Dermis blood vessel endothelial cell (primary cell): ENCODE data around the gene TMEM132E. TPM values are rescaled to one million over a fixed set of nuclear protein-coding genes. Genes with fewer than 3 reads are reported as not detected.

ENCODE experiments used
- DNase-seq: peaks from one replicate; pipeline ENCODE4 v3.0.0; 2010
- total RNA-seq: library from RNA; depleted of rRNA; stranded (reverse); fragments of >200 nt; gene quantifications from 2 replicates; pipeline ENCODE4 v1.2.3, GENCODE V29; 2014

Gene TMEM132E
- total RNA-seq, 1 donor from 2014 or later, result not detected

GRCh38 chr17:34634551-34635160 lies 55.3 kb downstream of the TMEM132E start:
- no peak for DNase-seq

DNA sequence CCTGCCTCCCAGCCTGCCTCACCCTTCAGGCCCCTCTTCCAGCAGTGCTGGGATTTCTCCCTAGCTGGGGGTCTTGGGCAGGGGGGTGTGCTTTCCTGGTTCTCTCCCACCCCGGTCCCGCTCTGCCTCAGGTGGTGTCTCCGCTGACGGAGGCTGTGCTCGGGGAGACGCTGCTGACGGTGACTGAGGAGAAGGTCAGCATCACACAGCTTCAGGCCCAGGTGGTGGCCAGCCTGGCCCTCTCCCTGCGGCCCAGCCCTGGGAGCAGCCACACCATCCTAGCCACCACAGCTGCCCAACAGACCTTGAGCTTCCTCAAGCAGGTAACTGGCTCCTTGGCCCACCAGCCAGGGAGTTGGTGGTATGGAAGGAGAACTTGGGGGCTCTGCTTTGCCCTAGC lies 56.5 kb downstream of the TMEM132E start:
- DNase-seq, result no peak

DNA sequence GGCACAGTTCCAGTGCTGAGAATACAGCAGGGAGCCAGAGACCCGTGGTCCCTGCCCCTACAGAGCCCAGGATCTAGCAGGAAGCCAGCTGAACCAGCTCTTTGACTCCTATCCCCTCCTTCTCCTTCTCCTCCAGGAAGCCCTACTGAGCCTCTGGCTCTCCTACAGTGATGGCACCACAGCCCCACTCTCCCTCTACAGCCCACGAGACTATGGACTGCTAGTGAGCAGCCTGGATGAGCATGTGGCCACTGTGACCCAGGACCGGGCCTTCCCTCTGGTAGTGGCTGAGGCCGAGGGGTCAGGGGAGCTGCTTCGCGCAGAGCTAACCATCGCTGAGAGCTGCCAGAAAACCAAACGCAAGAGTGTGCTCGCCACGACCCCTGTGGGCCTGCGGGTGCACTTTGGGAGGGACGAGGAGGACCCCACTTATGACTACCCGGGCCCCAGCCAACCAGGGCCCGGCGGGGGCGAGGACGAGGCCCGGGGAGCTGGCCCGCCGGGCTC lies 57.7 kb downstream of the TMEM132E start:
- no peak for DNase-seq

DNA sequence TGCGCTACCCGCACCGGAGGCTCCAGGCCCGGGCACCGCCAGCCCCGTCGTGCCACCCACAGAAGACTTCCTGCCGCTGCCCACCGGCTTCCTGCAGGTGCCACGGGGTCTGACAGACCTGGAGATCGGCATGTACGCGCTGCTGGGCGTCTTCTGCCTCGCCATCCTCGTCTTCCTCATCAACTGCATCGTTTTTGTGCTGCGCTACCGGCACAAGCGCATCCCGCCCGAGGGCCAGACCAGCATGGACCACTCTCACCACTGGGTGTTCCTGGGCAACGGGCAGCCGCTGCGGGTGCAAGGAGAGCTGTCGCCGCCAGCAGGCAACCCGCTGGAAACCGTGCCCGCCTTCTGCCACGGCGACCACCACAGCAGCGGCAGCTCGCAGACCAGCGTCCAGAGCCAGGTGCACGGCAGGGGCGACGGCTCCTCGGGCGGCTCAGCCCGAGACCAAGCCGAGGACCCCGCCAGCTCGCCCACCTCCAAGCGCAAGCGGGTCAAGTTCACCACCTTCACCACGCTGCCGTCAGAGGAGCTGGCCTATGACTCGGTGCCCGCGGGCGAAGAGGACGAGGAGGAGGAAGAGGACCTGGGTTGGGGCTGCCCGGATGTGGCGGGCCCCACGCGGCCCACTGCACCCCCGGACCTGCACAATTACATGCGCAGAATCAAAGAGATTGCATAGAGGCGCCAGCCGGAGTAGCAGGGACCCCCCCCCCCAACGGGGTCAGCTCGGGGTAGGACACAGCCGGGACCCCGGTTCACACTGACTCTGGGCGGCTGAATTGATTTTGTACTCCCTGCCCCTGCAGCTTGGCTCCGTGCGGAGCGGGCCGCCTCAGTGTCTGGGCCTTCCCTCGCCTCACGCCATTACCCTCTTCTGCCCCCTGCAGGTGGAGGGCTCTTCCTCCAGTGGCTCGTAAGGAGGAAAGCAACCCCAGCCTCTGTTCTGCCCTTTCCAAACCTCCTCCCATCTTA lies 58.5 kb downstream of the TMEM132E start:
- DNase-seq, result peak; percentile 86

GRCh38 chr17:34638526-34639260 lies 59.3 kb downstream of the TMEM132E start:
- no peak for DNase-seq

- DNase-seq, result no peak
Observed at GRCh38 chr17:34639706-34640425, 60.5 kb downstream of the TMEM132E start.

DNA sequence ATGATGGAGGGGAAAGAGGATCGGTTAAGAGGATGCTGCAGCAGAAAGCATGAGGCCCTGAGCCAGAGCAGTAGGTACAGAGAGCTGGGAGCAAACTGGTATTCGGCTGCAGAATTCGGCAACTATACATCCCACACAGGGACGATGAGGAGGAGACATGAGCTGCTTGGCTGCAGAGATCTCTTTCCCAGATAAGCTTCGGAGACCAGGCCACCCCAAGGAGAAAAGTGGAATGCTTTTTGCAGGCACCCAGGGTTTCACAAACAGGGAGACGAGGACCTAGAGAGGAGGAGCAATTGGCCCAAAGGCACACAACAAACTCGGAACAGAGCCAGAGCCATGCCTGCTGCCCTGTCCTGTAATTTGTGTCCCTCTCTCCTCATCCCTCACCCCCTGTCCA lies 62.0 kb downstream of the TMEM132E start:
- DNase-seq, result no peak

DNA sequence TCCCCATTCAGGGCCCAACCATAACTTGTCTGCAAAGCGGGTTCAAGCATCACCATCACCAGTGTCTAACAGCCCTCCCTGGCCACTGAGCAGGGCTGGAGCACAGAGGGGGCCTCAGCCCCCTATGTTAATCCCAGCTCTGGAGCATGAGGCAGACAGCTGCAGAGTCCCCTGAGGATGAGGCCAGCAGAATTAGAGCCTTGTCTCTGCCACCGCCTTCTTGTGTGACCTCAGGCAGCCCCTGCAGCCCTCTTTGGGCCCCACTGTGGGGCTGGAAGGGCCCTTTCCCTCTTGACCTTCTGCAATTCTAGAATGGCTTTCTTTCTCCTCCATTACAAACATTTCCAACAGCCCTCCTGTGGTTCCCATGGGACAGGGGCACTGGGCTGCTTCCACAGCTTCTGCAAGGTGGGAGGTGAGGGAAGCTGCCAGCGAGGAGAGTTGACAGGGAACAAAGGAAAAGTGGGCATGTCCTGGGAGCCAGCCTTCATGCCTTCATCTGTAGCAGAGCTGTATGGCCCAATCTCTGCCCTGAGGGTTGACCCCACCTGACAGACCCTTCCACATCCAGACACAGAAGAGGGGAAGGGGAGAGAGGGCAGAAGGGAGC lies 65.7 kb downstream of the TMEM132E start:
- DNase-seq, result no peak

DNA sequence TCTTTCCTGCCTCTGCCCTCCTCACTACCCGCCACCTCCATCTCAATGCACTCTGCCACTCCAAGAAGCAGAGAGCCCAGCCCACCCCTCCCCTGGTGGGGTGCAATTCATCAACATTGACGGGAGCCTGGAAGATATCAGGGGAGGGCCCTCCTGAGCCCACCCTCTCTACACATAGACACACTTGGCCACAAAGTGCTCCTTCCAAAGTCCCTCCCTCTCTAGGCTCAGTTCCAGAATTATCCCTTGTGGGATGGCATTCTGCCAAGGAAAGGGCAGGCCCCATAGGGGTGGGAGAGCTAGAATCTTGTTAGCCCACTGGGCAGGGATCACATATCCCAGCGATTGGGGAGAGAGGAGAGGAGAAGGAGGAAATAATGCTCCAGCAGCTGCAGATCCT lies 66.2 kb downstream of the TMEM132E start:
- DNase-seq, result no peak

DNA sequence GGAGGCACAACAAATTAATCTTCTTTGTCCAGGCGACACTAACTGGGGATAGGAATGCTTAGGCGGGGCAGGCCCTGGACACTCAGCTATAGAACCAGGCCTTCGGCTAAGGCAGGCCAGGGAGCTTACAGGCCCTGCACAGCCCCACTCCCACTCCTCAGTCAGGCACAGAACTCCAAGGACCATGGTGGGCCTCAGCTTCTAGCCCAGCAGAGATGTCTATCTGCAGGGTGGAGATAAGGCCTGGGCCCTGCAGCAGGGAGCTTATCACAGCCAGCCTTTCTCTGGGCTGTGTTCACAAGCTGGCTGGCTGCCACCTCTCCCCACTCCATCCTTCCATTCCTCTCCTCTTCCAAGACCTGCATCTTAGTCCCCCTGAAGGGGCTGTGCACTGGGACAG lies 68.1 kb downstream of the TMEM132E start:
- DNase-seq, result no peak

DNA sequence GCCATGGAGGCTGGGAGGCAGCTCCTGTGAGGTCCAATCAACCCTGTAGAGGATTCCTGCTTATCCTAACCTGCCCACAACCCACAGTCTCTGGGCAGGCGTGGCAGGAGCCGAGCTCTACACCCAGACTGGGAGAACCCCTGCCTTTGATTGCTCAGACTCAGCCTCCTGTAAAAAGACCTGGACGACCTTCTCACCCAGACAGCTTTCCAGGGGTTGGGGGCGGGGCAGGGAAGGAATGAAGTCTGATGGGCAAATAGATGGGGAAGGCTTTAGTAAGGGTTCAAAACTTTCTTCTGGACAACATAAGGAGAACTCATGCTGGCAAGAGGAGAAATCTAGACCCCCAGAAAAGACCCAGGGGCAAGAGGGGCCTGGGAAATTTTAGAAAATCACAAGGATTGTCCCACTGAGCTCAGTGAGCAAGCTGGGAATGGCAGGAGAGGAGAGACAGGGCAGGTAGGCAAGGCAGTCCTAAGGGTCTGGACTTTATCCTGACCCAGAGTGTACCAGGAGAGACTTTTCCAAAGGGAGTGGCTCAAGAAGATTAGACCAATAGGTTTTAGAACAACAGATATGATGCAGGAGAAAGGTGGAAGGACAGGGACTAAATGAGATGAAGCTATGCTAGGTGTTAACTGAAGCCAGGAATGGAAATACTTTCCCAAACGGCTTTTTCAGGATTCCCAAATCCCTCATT lies 70.8 kb downstream of the TMEM132E start:
- no peak for DNase-seq

- DNase-seq, result no peak
Observed at GRCh38 chr17:34651402-34651811, 72.0 kb downstream of the TMEM132E start.

GRCh38 chr17:34652021-34652555 lies 72.7 kb downstream of the TMEM132E start:
- no peak for DNase-seq

DNA sequence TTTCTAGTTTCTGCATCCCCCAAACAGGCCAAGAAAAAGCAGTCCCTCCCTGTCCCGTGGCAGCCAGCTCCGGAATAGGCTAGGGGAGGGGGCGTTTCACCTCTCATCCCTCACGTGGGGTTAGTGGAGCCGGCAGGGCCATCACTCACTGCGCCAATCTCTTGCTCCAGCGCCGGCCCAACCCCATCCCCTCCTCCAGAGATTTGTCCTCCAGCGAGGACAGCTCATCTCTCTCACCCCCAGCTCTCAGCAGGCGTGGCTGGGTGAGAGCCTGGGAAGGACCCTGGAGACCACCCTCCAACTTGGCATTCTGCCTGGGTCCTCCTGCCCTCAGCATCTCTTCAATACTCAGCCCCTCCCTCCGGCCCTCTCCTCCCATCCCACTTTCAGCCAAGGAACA lies 74.1 kb downstream of the TMEM132E start:
- DNase-seq, result no peak

- no peak for DNase-seq
Observed at GRCh38 chr17:34654276-34654880, 75.0 kb downstream of the TMEM132E start.

- no peak for DNase-seq
Observed at GRCh38 chr17:34654881-34655276, 75.5 kb downstream of the TMEM132E start.

DNA sequence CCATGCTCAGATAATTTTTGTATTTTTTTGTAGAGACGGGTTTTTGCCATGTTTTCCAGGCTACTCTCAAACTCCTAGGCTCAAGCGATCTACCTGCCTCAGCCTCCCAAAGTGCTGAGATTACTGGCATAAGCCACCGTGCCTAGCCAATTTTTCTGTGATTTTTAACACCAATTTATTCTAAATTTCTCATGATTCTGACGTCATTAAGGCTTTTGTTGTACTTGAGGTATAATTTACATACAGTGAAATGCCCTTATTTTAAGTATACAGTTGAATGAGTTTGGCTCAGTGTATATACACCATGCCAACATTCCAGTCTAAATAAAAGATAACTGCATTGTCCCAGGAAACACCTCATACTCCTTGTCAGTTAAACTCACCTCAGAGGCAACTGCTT lies 77.4 kb downstream of the TMEM132E start:
- DNase-seq, result no peak

GRCh38 chr17:34658811-34659560 lies 79.6 kb downstream of the TMEM132E start:
- DNase-seq, result no peak

DNA sequence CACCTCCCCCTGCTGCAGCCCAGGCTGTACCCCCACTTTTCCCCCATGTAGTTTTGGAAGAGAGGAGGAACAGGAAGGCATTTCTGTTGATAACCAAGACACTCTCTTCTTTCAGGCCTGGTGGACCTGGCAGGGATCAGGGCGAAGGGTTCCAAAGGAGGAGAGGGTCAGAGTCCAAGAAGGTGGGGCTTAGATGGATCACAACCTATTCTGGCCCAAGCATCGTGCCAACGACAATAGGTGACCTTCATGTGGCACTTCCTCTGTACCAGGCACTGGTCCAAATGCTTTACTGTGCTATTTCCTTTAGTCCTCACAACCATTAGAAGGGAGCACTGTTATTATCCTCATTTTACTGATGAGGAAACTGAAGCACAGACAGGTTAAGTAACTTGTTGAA lies 84.3 kb downstream of the TMEM132E start:
- no peak for DNase-seq
